Keratinocyte (primary cell): ENCODE measurements around the gene TLL1. TPM values are rescaled to one million over a fixed set of nuclear protein-coding genes. Genes with fewer than 3 reads are reported as not detected.
A peak's percentile ranks its signal among the peaks of the same experiment; 100 is the strongest.

Source experiments
- DNase-seq: peaks from one replicate; pipeline ENCODE4 v3.0.0-alpha.2; 2011; ENCODE audit warnings: low read depth, missing footprints, low spot score
- FAIRE-seq: peaks from 2 replicates; lab custom pipeline; 2011; peaks lifted over from hg19 to GRCh38; lab: Jason Lieb, UNC
- H2AFZ ChIP-seq: 2 replicates; pipeline ENCODE4 v1.6.0; 2012; ENCODE audit warnings: low read length, control low read depth, inconsistent platforms; ENCODE audit not compliant: control insufficient read depth
- H3K27ac ChIP-seq: 2 replicates; pipeline ENCODE4 v1.5.1; 2011; ENCODE audit warnings: low read length; ENCODE audit not compliant: control insufficient read depth, insufficient read depth
- H3K27me3 ChIP-seq: 3 replicates; pipeline ENCODE4 v1.6.0; 2011; ENCODE audit warnings: low read length; ENCODE audit not compliant: control insufficient read depth, insufficient read depth; ENCODE audit errors: extremely low read depth
- H3K36me3 ChIP-seq, 2 experiments: 2 replicates in 1 of 2; 3 replicates in 1 of 2; pipeline ENCODE4 v1.5.1; 2011; ENCODE audit warnings: low read length in 2 of 2, mild to moderate bottlenecking in 1 of 2; ENCODE audit not compliant: control insufficient read depth in 2 of 2, insufficient read depth in 2 of 2; ENCODE audit errors: extremely low read depth in 1 of 2
- H3K4me1 ChIP-seq: 3 replicates; pipeline ENCODE4 v1.5.1; 2011; ENCODE audit warnings: low read length; ENCODE audit not compliant: control insufficient read depth, insufficient read depth; ENCODE audit errors: extremely low read depth
- H3K4me2 ChIP-seq: 3 replicates; pipeline ENCODE4 v1.6.0; 2011; ENCODE audit warnings: low read depth, low read length; ENCODE audit not compliant: control insufficient read depth, insufficient read depth; ENCODE audit errors: extremely low read depth
- H3K4me3 ChIP-seq, 3 experiments: fragments of 200-600 bp in 1 of 3; sonication (generic) in 1 of 3; 2 replicates in 2 of 3; 3 replicates in 1 of 3; pipeline ENCODE4 v1.5.1; 2011 to 2016; ENCODE audit warnings: low read length in 3 of 3, mild to moderate bottlenecking in 3 of 3, control low read depth in 2 of 3, inconsistent platforms in 1 of 3, low read depth in 1 of 3, mixed read lengths in 1 of 3, mixed run types in 1 of 3, moderate library complexity in 1 of 3; ENCODE audit not compliant: control insufficient read depth in 2 of 3, insufficient read depth in 2 of 3; ENCODE audit errors: extremely low read depth in 1 of 3
- H3K79me2 ChIP-seq: 2 replicates; pipeline ENCODE4 v1.6.0; 2012; ENCODE audit warnings: low read length; ENCODE audit not compliant: control insufficient read depth, insufficient read depth
- H3K9ac ChIP-seq: 3 replicates; pipeline ENCODE4 v1.6.0; 2011; ENCODE audit warnings: low read length; ENCODE audit not compliant: control insufficient read depth, insufficient read depth; ENCODE audit errors: extremely low read depth
- H3K9me1 ChIP-seq: 3 replicates; pipeline ENCODE4 v1.6.0; 2011; ENCODE audit warnings: low read length; ENCODE audit not compliant: control insufficient read depth, insufficient read depth; ENCODE audit errors: extremely low read depth
- H3K9me3 ChIP-seq: 2 replicates; pipeline ENCODE4 v1.5.1; 2012; ENCODE audit warnings: low read depth, low read length; ENCODE audit not compliant: control insufficient read depth
- H4K20me1 ChIP-seq: 3 replicates; pipeline ENCODE4 v1.6.0; 2011; ENCODE audit warnings: low read length; ENCODE audit not compliant: control insufficient read depth, insufficient read depth; ENCODE audit errors: extremely low read depth
- CTCF ChIP-seq, 3 experiments: IDR thresholded peaks in 1 of 3; conservative IDR thresholded peaks in 1 of 3; optimal IDR thresholded peaks in 1 of 3; 2 replicates in 2 of 3; 3 replicates in 1 of 3; pipeline versions ENCODE3 to v1.5.1; 2011; ENCODE audit warnings: low read length in 3 of 3, mild to moderate bottlenecking in 3 of 3, moderate library complexity in 2 of 3, control low read depth in 1 of 3, inconsistent platforms in 1 of 3; ENCODE audit not compliant: insufficient read depth in 2 of 3; ENCODE audit errors: extremely low read depth in 1 of 3
- EZH2 ChIP-seq: IDR thresholded peaks from one replicate; pipeline ENCODE4 v1.6.1; 2012; ENCODE audit warnings: inconsistent platforms, mild to moderate bottlenecking, low read length, moderate library complexity
- dilution Hi-C: fragments of 300-500 bp; cut with MboI; formaldehyde crosslinking; loops from one replicate; pipeline ENCODE4 v1.7.0; 2020; ENCODE audit warnings: low sequenced_read_pairs; ENCODE audit not compliant: extremely low pct_ligation_motif_present
- polyA plus RNA-seq, 5 experiments: library from polyadenylated mRNA; depleted of rRNA in 3 of 5; stranded (reverse) in 3 of 5; stranded (forward) in 1 of 5; unstranded in 1 of 5; fragments of >200 nt; gene quantifications; 1 replicate in 1 of 5; 2 replicates in 3 of 5; 3 replicates in 1 of 5; pipeline versions ENCODE4 v1.2.1 to v1.2.3, GENCODE V29; 2011 to 2012; ENCODE audit warnings: missing spikeins in 2 of 5, low read depth in 1 of 5, low replicate concordance in 1 of 5

The TLL1 gene
- polyA plus RNA-seq, 1 donor (not counting 4 experiments of a cell fraction or from before 2014, with no cell fraction given), result 1.5 TPM

GRCh38 chr4:165922747-165923146, 49.7 kb downstream of the TLL1 start:
- no peak for FAIRE-seq
- dilution Hi-C loops, result no loop called here

GRCh38 chr4:165926307-165926706, 53.3 kb downstream of the TLL1 start:
- H3K36me3 ChIP-seq, result no peaks in the 10 kb centered on the region
- H3K9me3 ChIP-seq, result no peaks in the 10 kb centered on the region
- DNase-seq, result no peak
- no peaks in the 10 kb centered on the region for H3K9me1 ChIP-seq
- no peaks in the 10 kb centered on the region for H3K27me3 ChIP-seq
- no peak overlapping the region for H3K9ac ChIP-seq
- H3K4me1 ChIP-seq, result peaks cover 8% of the 10 kb centered on the region
- no peaks in the 10 kb centered on the region for H3K79me2 ChIP-seq
- dilution Hi-C loops, result no loop called here
- peak; percentile 56 for FAIRE-seq
- TF ChIP-seq EZH2 (no peak), CTCF (optimal IDR thresholded peaks at IDR 0.05 in 1 of 3, IDR thresholded peaks at IDR 0.05 in 1 of 3, conservative IDR thresholded peaks at IDR 0.05 in 1 of 3; ENCODE audit: extremely low read depth in 1 of 3, insufficient read depth in 2 of 3, low read length in 3 of 3) (no peak)
- H3K27ac ChIP-seq, result no peak overlapping the region
- H2AFZ ChIP-seq, result no peak overlapping the region
- no peak overlapping the region for H3K4me2 ChIP-seq
- H3K4me3 ChIP-seq, result no peak overlapping the region
- no peaks in the 10 kb centered on the region for H4K20me1 ChIP-seq

More at GRCh38 chr4:165922747-165923146, 49.7 kb downstream of the TLL1 start:
- H3K9me3 ChIP-seq, result no peaks in the 10 kb centered on the region
- no peaks in the 10 kb centered on the region for H3K79me2 ChIP-seq
- H3K27me3 ChIP-seq, result no peaks in the 10 kb centered on the region
- no peak overlapping the region for H3K9ac ChIP-seq
- H3K36me3 ChIP-seq, result no peaks in the 10 kb centered on the region
- H3K4me2 ChIP-seq, result no peak overlapping the region
- no peak overlapping the region for H3K27ac ChIP-seq
- H2AFZ ChIP-seq, result no peak overlapping the region
- H3K9me1 ChIP-seq, result no peaks in the 10 kb centered on the region
- no peaks in the 10 kb centered on the region for H4K20me1 ChIP-seq
- H3K4me3 ChIP-seq, result no peak overlapping the region
- no peaks in the 10 kb centered on the region for H3K4me1 ChIP-seq
- DNase-seq, result no peak
- TF ChIP-seq EZH2, result no peak
- TF ChIP-seq CTCF (optimal IDR thresholded peaks at IDR 0.05 in 1 of 3, IDR thresholded peaks at IDR 0.05 in 1 of 3, conservative IDR thresholded peaks at IDR 0.05 in 1 of 3; ENCODE audit: extremely low read depth in 1 of 3, insufficient read depth in 2 of 3, low read length in 3 of 3), result no peak
